Omental fat pad (tissue), 4 donors: ENCODE results near the gene ABLIM3. TPM values are rescaled to one million over a fixed set of nuclear protein-coding genes. Genes with fewer than 3 reads are reported as not detected.

ENCODE experiments used
- ATAC-seq: fragments of 150-250 bp; one replicate; pipeline ENCODE4 v1.9.1; 2016; ENCODE audit warnings: mild to moderate bottlenecking, moderate library complexity; ENCODE audit not compliant: low FRiP score
- DNase-seq: peaks from one replicate; pipeline ENCODE4 v3.0.0-alpha.2; 2019; ENCODE audit warnings: low spot score
- CTCF ChIP-seq, 3 donors: fragments of 450-650 bp; IDR thresholded peaks; one replicate each; pipeline ENCODE4 v1.5.1; 2016 to 2017; ENCODE audit warnings: antibody characterized with exemption in 3 of 3, mild to moderate bottlenecking in 3 of 3, moderate library complexity in 2 of 3
- total RNA-seq, 4 donors: library from RNA; depleted of rRNA; stranded (reverse); fragments of >200 nt; gene quantifications; one replicate each; pipeline ENCODE4 v1.1.0, GENCODE V29; 2016

Gene ABLIM3
- total RNA-seq, 4 donors from 2014 or later = 47.8 to 456 (median 104) TPM

GRCh38 chr5:149237662-149238061, 96.4 kb downstream of the ABLIM3 start:
- no peak for DNase-seq
- no peak for ATAC-seq
- no peak for TF ChIP-seq CTCF (IDR thresholded peaks at IDR 0.05)

GRCh38 chr5:149238540-149238939, 97.2 kb downstream of the ABLIM3 start:
- no peak for TF ChIP-seq CTCF (IDR thresholded peaks at IDR 0.05)
- no peak for DNase-seq
- no peak for ATAC-seq

GRCh38 chr5:149239917-149240316, 98.6 kb downstream of the ABLIM3 start:
- no peak for TF ChIP-seq CTCF (IDR thresholded peaks at IDR 0.05)
- no peak for ATAC-seq
- DNase-seq = no peak

- no peak for ATAC-seq
These were observed 99.2 kb downstream of the ABLIM3 start for GRCh38 chr5:149240354-149240998.

GRCh38 chr5:149242339-149242738, 101.0 kb downstream of the ABLIM3 start:
- no peak for TF ChIP-seq CTCF (IDR thresholded peaks at IDR 0.05)
- no peak for ATAC-seq
- no peak for DNase-seq

More at GRCh38 chr5:149240354-149240998, 99.2 kb downstream of the ABLIM3 start:
- TF ChIP-seq CTCF (IDR thresholded peaks at IDR 0.05) = no peak
- no peak for DNase-seq

GRCh38 chr5:149246906-149247305, 105.6 kb downstream of the ABLIM3 start:
- ATAC-seq = no peak
- no peak for TF ChIP-seq CTCF (IDR thresholded peaks at IDR 0.05)
- DNase-seq = no peak

- TF ChIP-seq CTCF (IDR thresholded peaks at IDR 0.05) = no peak
- DNase-seq = no peak
- ATAC-seq = no peak
These were observed 106.4 kb downstream of the ABLIM3 start for GRCh38 chr5:149247726-149248125.
